Hepatocyte (in vitro differentiated cells): ENCODE data around the gene PRR18.

Source experiments
- EZH2 ChIP-seq: fragments of 200-600 bp; sonication (generic); IDR thresholded peaks from 2 replicates; pipeline ENCODE4 v1.6.1; 2016; ENCODE audit warnings: antibody characterized with exemption, mild to moderate bottlenecking, borderline replicate concordance
- TF ChIP-seq, protein P1 (sequence below): fragments of 200-600 bp; sonication (generic); IDR thresholded peaks from 2 replicates; pipeline ENCODE4 v1.5.1; 2016; ENCODE audit warnings: antibody characterized with exemption, mild to moderate bottlenecking; ENCODE audit not compliant: poor library complexity

GRCh38 chr6:166315436-166315835, 7.2 kb upstream of the PRR18 start:
- TF ChIP-seq, protein P1, sequence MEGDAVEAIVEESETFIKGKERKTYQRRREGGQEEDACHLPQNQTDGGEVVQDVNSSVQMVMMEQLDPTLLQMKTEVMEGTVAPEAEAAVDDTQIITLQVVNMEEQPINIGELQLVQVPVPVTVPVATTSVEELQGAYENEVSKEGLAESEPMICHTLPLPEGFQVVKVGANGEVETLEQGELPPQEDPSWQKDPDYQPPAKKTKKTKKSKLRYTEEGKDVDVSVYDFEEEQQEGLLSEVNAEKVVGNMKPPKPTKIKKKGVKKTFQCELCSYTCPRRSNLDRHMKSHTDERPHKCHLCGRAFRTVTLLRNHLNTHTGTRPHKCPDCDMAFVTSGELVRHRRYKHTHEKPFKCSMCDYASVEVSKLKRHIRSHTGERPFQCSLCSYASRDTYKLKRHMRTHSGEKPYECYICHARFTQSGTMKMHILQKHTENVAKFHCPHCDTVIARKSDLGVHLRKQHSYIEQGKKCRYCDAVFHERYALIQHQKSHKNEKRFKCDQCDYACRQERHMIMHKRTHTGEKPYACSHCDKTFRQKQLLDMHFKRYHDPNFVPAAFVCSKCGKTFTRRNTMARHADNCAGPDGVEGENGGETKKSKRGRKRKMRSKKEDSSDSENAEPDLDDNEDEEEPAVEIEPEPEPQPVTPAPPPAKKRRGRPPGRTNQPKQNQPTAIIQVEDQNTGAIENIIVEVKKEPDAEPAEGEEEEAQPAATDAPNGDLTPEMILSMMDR: no peak
- no peak for TF ChIP-seq EZH2
